HepG2 (cell line): ENCODE data around the gene ZSWIM7. TPM values are rescaled to one million over a fixed set of nuclear protein-coding genes. Genes with fewer than 3 reads are reported as not detected.

Experiments
- CBX1 ChIP-seq: IDR thresholded peaks from one replicate; pipeline ENCODE4 v1.6.1; 2016; ENCODE audit warnings: antibody characterized with exemption, low read depth
- FOXC1 ChIP-seq: sonication (generic); formaldehyde crosslinking; IDR thresholded peaks from 2 replicates; pipeline ENCODE4 v1.8.0; 2022; ENCODE audit warnings: mild to moderate bottlenecking, missing genetic modification reagents, borderline replicate concordance
- HNF4A ChIP-seq: sonication (generic); formaldehyde crosslinking; IDR thresholded peaks from 2 replicates; pipeline ENCODE4 v1.4.0; 2020; ENCODE audit warnings: missing genetic modification reagents
- HNF4G ChIP-seq, 2 experiments: sonication (generic) in 1 of 2; formaldehyde crosslinking in 1 of 2; IDR thresholded peaks; 2 replicates each; pipeline versions ENCODE4 v1.4.0 to v1.6.1; 2011 to 2020; ENCODE audit warnings: borderline replicate concordance in 2 of 2, low read depth in 2 of 2, mild to moderate bottlenecking in 2 of 2, low read length in 1 of 2, missing genetic modification reagents in 1 of 2, moderate library complexity in 1 of 2
- KLF15 ChIP-seq: sonication (generic); formaldehyde crosslinking; IDR thresholded peaks from 2 replicates; pipeline ENCODE4 v1.8.1; 2023; ENCODE audit warnings: borderline replicate concordance, mild to moderate bottlenecking, inconsistent platforms, missing genetic modification reagents, mixed read lengths
- MLLT10 ChIP-seq: sonication (generic); formaldehyde crosslinking; IDR thresholded peaks from 2 replicates; pipeline ENCODE4 v1.4.0; 2020; ENCODE audit warnings: missing genetic modification reagents
- PTBP1 ChIP-seq: fragments of 200-400 bp; formaldehyde crosslinking; IDR thresholded peaks from 2 replicates; pipeline ENCODE4 v1.6.1; 2018; ENCODE audit warnings: low read length, low read depth; ENCODE audit not compliant: poor library complexity, severe bottlenecking
- RBM39 ChIP-seq: fragments of 200-400 bp; formaldehyde crosslinking; IDR thresholded peaks from one replicate; pipeline ENCODE4 v1.6.1; 2018; ENCODE audit warnings: antibody characterized with exemption, mild to moderate bottlenecking, low read depth, low read length; ENCODE audit not compliant: poor library complexity, severe bottlenecking
- TARDBP ChIP-seq: sonication (generic); formaldehyde crosslinking; IDR thresholded peaks from 2 replicates; pipeline ENCODE4 v1.8.0; 2022; ENCODE audit warnings: mild to moderate bottlenecking, missing genetic modification reagents
- TCF7 ChIP-seq: sonication (generic); IDR thresholded peaks from 2 replicates; pipeline ENCODE4 v1.6.1; 2016; ENCODE audit warnings: antibody characterized with exemption, low read depth
- TMF1 ChIP-seq: sonication (generic); formaldehyde crosslinking; IDR thresholded peaks from 2 replicates; pipeline ENCODE4 v1.8.1; 2022; ENCODE audit warnings: low read depth, missing genetic modification reagents
- ZFP36L2 ChIP-seq: sonication (generic); formaldehyde crosslinking; IDR thresholded peaks from 2 replicates; pipeline ENCODE4 v1.4.0; 2020; ENCODE audit warnings: missing genetic modification reagents
- ZNF570 ChIP-seq: sonication (generic); formaldehyde crosslinking; IDR thresholded peaks from 2 replicates; pipeline ENCODE4 v1.4.0; 2020; ENCODE audit warnings: mild to moderate bottlenecking, missing genetic modification reagents, borderline replicate concordance
- polyA plus RNA-seq, 8 experiments: library from polyadenylated mRNA; depleted of rRNA in 3 of 8; stranded (reverse) in 7 of 8; unstranded in 1 of 8; fragments of >200 nt; fragmentation: Illumina TruSeq in 4 of 8; extraction: Trizol in 4 of 8; gene quantifications; 2 replicates each; pipeline versions ENCODE4 v1.2.1 to v1.2.3, GENCODE V29; 2011 to 2016; ENCODE audit warnings: low read depth in 4 of 8, missing spikeins in 1 of 8, mixed read lengths in 1 of 8; ENCODE audit not compliant: insufficient read depth in 1 of 8
- total RNA-seq, 5 experiments: library from RNA; depleted of rRNA; stranded (reverse); fragments of >200 nt; fragmentation: Illumina TruSeq; extraction: Trizol; gene quantifications; 2 replicates each; pipeline ENCODE4 v1.2.3, GENCODE V29; 2016; ENCODE audit warnings: low read depth in 1 of 5
- TF ChIP-seq, protein P1 (sequence below): sonication (generic); formaldehyde crosslinking; conservative IDR thresholded peaks from 2 replicates; pipeline ENCODE4 v1.4.0; 2020; ENCODE audit warnings: missing genetic modification reagents
- TF ChIP-seq, protein P2 (sequence below): sonication (generic); formaldehyde crosslinking; IDR thresholded peaks from 2 replicates; pipeline ENCODE4 v1.5.0; 2020; ENCODE audit warnings: mild to moderate bottlenecking, missing genetic modification reagents
- TF ChIP-seq, protein P3 (sequence below): sonication (generic); formaldehyde crosslinking; IDR thresholded peaks from 2 replicates; pipeline ENCODE4 v1.9.0; 2021; ENCODE audit warnings: missing genetic modification reagents, borderline replicate concordance
- TF ChIP-seq, protein P4 (sequence below): sonication (generic); formaldehyde crosslinking; IDR thresholded peaks from 2 replicates; pipeline ENCODE4 v1.4.0; 2020; ENCODE audit warnings: missing genetic modification reagents, borderline replicate concordance

The ZSWIM7 gene
- total and polyA plus RNA-seq, 2 of the 13 experiments (the other 11 are each of a cell fraction or from before 2014, with no cell fraction given) = 13.1 to 28.1 TPM

DNA sequence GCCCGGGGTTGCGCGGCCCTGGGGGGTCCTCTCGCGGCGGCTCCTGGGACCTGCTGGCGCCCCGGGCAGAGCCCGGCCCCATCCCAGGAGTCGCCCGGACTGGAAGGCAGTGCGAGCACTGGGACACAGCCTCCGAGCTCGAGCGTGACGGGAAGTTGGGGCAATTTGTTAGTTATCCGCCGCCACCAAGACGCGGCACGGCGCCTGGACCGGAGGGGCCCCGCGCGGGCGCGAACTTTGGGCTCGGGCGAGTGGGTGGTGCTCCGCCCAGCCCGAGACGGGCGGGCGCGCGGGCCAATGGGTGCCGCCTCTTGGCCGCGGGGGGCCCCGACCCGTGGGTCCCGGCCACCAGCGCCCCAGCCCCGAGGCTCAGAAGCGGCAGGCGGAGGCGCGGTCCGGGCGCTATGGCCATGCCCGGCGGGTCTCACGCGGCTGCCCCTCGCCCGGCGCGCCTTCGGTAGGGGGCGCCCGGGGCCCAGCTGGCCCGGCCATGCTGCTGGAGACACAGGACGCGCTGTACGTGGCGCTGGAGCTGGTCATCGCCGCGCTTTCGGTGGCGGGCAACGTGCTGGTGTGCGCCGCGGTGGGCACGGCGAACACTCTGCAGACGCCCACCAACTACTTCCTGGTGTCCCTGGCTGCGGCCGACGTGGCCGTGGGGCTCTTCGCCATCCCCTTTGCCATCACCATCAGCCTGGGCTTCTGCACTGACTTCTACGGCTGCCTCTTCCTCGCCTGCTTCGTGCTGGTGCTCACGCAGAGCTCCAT lies 54.6 kb downstream of the ZSWIM7 start, which contains the start of gene ADORA2B (continued):
- TF ChIP-seq TCF7 (no peak), MLLT10 (CRISPR knock-in tag) (no peak), ZNF570 (CRISPR knock-in tag) (no peak), PTBP1 (no peak), CBX1 (no peak), FOXC1 (CRISPR knock-in tag) (peak; percentile 94), HNF4A (CRISPR knock-in tag) (peak; percentile 48), HNF4G (IDR thresholded peaks at IDR 0.05; ENCODE audit: borderline replicate concordance, low read depth, low read length) (peak; percentile 56), HNF4G (CRISPR knock-in tag; IDR thresholded peaks at IDR 0.05; ENCODE audit: borderline replicate concordance, low read depth) (peak; percentile 64; the same call in 1 of the 2 replicates), TARDBP (CRISPR knock-in tag) (no peak), KLF15 (CRISPR knock-in tag) (no peak; the same call in 1 of the 2 replicates), TMF1 (peak; percentile 14; the same call in 1 of the 2 replicates), ZFP36L2 (CRISPR knock-in tag) (no peak), RBM39 (peak; percentile 62)
- TF ChIP-seq, protein P1, sequence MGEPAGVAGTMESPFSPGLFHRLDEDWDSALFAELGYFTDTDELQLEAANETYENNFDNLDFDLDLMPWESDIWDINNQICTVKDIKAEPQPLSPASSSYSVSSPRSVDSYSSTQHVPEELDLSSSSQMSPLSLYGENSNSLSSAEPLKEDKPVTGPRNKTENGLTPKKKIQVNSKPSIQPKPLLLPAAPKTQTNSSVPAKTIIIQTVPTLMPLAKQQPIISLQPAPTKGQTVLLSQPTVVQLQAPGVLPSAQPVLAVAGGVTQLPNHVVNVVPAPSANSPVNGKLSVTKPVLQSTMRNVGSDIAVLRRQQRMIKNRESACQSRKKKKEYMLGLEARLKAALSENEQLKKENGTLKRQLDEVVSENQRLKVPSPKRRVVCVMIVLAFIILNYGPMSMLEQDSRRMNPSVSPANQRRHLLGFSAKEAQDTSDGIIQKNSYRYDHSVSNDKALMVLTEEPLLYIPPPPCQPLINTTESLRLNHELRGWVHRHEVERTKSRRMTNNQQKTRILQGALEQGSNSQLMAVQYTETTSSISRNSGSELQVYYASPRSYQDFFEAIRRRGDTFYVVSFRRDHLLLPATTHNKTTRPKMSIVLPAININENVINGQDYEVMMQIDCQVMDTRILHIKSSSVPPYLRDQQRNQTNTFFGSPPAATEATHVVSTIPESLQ = no peak
- TF ChIP-seq, protein P2, sequence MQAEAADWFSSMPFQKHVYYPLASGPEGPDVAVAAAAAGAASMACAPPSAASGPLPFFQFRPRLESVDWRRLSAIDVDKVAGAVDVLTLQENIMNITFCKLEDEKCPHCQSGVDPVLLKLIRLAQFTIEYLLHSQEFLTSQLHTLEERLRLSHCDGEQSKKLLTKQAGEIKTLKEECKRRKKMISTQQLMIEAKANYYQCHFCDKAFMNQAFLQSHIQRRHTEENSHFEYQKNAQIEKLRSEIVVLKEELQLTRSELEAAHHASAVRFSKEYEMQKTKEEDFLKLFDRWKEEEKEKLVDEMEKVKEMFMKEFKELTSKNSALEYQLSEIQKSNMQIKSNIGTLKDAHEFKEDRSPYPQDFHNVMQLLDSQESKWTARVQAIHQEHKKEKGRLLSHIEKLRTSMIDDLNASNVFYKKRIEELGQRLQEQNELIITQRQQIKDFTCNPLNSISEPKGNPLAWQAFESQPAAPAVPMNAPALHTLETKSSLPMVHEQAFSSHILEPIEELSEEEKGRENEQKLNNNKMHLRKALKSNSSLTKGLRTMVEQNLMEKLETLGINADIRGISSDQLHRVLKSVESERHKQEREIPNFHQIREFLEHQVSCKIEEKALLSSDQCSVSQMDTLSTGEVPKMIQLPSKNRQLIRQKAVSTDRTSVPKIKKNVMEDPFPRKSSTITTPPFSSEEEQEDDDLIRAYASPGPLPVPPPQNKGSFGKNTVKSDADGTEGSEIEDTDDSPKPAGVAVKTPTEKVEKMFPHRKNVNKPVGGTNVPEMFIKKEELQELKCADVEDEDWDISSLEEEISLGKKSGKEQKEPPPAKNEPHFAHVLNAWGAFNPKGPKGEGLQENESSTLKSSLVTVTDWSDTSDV = no peak
- TF ChIP-seq, protein P3, sequence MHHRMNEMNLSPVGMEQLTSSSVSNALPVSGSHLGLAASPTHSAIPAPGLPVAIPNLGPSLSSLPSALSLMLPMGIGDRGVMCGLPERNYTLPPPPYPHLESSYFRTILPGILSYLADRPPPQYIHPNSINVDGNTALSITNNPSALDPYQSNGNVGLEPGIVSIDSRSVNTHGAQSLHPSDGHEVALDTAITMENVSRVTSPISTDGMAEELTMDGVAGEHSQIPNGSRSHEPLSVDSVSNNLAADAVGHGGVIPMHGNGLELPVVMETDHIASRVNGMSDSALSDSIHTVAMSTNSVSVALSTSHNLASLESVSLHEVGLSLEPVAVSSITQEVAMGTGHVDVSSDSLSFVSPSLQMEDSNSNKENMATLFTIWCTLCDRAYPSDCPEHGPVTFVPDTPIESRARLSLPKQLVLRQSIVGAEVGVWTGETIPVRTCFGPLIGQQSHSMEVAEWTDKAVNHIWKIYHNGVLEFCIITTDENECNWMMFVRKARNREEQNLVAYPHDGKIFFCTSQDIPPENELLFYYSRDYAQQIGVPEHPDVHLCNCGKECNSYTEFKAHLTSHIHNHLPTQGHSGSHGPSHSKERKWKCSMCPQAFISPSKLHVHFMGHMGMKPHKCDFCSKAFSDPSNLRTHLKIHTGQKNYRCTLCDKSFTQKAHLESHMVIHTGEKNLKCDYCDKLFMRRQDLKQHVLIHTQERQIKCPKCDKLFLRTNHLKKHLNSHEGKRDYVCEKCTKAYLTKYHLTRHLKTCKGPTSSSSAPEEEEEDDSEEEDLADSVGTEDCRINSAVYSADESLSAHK (CRISPR knock-in tag) = 0 out of 2 replicates have a peak, but pooled peaks have one; percentile 39
- TF ChIP-seq, protein P4, sequence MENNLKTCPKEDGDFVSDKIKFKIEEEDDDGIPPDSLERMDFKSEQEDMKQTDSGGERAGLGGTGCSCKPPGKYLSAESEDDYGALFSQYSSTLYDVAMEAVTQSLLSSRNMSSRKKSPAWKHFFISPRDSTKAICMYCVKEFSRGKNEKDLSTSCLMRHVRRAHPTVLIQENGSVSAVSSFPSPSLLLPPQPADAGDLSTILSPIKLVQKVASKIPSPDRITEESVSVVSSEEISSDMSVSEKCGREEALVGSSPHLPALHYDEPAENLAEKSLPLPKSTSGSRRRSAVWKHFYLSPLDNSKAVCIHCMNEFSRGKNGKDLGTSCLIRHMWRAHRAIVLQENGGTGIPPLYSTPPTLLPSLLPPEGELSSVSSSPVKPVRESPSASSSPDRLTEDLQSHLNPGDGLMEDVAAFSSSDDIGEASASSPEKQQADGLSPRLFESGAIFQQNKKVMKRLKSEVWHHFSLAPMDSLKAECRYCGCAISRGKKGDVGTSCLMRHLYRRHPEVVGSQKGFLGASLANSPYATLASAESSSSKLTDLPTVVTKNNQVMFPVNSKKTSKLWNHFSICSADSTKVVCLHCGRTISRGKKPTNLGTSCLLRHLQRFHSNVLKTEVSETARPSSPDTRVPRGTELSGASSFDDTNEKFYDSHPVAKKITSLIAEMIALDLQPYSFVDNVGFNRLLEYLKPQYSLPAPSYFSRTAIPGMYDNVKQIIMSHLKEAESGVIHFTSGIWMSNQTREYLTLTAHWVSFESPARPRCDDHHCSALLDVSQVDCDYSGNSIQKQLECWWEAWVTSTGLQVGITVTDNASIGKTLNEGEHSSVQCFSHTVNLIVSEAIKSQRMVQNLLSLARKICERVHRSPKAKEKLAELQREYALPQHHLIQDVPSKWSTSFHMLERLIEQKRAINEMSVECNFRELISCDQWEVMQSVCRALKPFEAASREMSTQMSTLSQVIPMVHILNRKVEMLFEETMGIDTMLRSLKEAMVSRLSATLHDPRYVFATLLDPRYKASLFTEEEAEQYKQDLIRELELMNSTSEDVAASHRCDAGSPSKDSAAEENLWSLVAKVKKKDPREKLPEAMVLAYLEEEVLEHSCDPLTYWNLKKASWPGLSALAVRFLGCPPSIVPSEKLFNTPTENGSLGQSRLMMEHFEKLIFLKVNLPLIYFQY (CRISPR knock-in tag) = no peak
